HG03060 (cell line): ENCODE measurements around the gene SLAMF1.
"Not testable (repeated sequence)": the region's sequence is repeated elsewhere in the genome, so short reads cannot be mapped to it uniquely, and the experiment has no call there.

Source experiments
- ATAC-seq: cut with Tn5 transposase; IDR thresholded peaks from one replicate; pipeline ENCODE4 v1.9.1; 2021; ENCODE audit warnings: low read depth, moderate number of reproducible peaks; ENCODE audit not compliant: unreplicated experiment

Gene SLAMF1

GRCh38 chr1:160646711-160647328 is at the start of gene SLAMF1:
TSS of gene SLAMF1 (minus strand) at chr1:160647044. CDS start at chr1:160646945, 99 bp downstream.
- peak; percentile 46 for ATAC-seq

GRCh38 chr1:160692390-160692789 is 45.5 kb upstream of the SLAMF1 start:
- ATAC-seq, result not testable (repeated sequence)

GRCh38 chr1:160685266-160685665 is 38.4 kb upstream of the SLAMF1 start:
- ATAC-seq, result no peak

- no peak for ATAC-seq
Observed at GRCh38 chr1:160682983-160683865, 36.4 kb upstream of the SLAMF1 start.

- no peak for ATAC-seq
Observed at GRCh38 chr1:160681891-160682140, 35.0 kb upstream of the SLAMF1 start.

GRCh38 chr1:160681066-160681890 is 34.4 kb upstream of the SLAMF1 start:
- no peak for ATAC-seq

GRCh38 chr1:160680399-160680798 is 33.6 kb upstream of the SLAMF1 start:
- no peak for ATAC-seq

- ATAC-seq, result no peak
Observed at GRCh38 chr1:160679893-160680292, 33.0 kb upstream of the SLAMF1 start.

GRCh38 chr1:160676869-160677597 is 30.2 kb upstream of the SLAMF1 start:
- ATAC-seq, result no peak

GRCh38 chr1:160675641-160676410 is 29.0 kb upstream of the SLAMF1 start:
- ATAC-seq, result no peak

- ATAC-seq, result no peak
Observed at GRCh38 chr1:160674415-160674814, 27.6 kb upstream of the SLAMF1 start.

- ATAC-seq, result no peak
Observed at GRCh38 chr1:160672789-160673695, 26.2 kb upstream of the SLAMF1 start.

- no peak for ATAC-seq
Observed at GRCh38 chr1:160671603-160672517, 25.0 kb upstream of the SLAMF1 start.

GRCh38 chr1:160670701-160671100 is 23.9 kb upstream of the SLAMF1 start:
- no peak for ATAC-seq

GRCh38 chr1:160669802-160670201 is 23.0 kb upstream of the SLAMF1 start:
- no peak for ATAC-seq

GRCh38 chr1:160669276-160669675 is 22.4 kb upstream of the SLAMF1 start:
- ATAC-seq, result no peak

- ATAC-seq, result no peak
Observed at GRCh38 chr1:160667896-160668295, 21.1 kb upstream of the SLAMF1 start.

GRCh38 chr1:160666079-160666442 is 19.2 kb upstream of the SLAMF1 start:
- ATAC-seq, result no peak
